Thymus (tissue), 14 donors: Measurements from ENCODE around the gene COL2A1. TPM values are rescaled to one million over a fixed set of nuclear protein-coding genes. Genes with fewer than 3 reads are reported as not detected.

Experiments
- DNase-seq, 9 donors: peaks; one replicate each; pipeline ENCODE4 v3.0.0-alpha.2; 2013; ENCODE audit warnings: low spot score in 9 of 9, low read depth in 6 of 9, missing footprints in 1 of 9
- H3K27ac ChIP-seq, 2 donors: one replicate each; pipeline ENCODE4 v1.5.1; 2013; ENCODE audit warnings: control low read depth in 1 of 2, low read depth in 1 of 2, low read length in 1 of 2, mild to moderate bottlenecking in 1 of 2, moderate library complexity in 1 of 2
- H3K27me3 ChIP-seq, 2 donors: one replicate each; pipeline ENCODE4 v1.5.1; 2013; ENCODE audit warnings: low read length in 1 of 2; ENCODE audit not compliant: control insufficient read depth in 2 of 2, insufficient read depth in 1 of 2
- H3K36me3 ChIP-seq, 2 donors: one replicate each; pipeline ENCODE4 v1.5.1; 2013; ENCODE audit warnings: low read length in 1 of 2, mild to moderate bottlenecking in 1 of 2, moderate library complexity in 1 of 2; ENCODE audit not compliant: control insufficient read depth in 2 of 2, insufficient read depth in 2 of 2
- H3K4me1 ChIP-seq, 2 donors: one replicate each; pipeline ENCODE4 v1.5.1; 2013; ENCODE audit warnings: low read length in 2 of 2; ENCODE audit not compliant: control insufficient read depth in 2 of 2, insufficient read depth in 2 of 2
- H3K4me3 ChIP-seq, 2 donors: one replicate each; pipeline ENCODE4 v1.5.1; 2013; ENCODE audit warnings: low read length in 2 of 2, control low read depth in 1 of 2, mild to moderate bottlenecking in 1 of 2
- H3K9me3 ChIP-seq, 2 donors: one replicate each; pipeline ENCODE4 v1.5.1; 2013; ENCODE audit warnings: low read length in 1 of 2, mild to moderate bottlenecking in 1 of 2; ENCODE audit not compliant: control insufficient read depth in 2 of 2, insufficient read depth in 1 of 2
- WGBS: extraction: QIAGEN DNeasy Blood & Tissue Kit; methylation state at CpG from one replicate; pipeline ENCODE4 v1.1.7; 2013; 5-methylcytosine and 5-hydroxymethylcytosine counted together
- long read RNA-seq, 10 donors: transcript quantifications; one replicate each; lab custom pipeline, GENCODE V29; 2026
- polyA plus RNA-seq: library from polyadenylated mRNA; stranded (reverse); fragments of 200-250 nt; gene quantifications from one replicate; pipeline ENCODE4 v1.2.3, GENCODE V29; 2013
- total RNA-seq: library from RNA; stranded (reverse); fragments of 120-200 nt; gene quantifications from one replicate; pipeline ENCODE4 v1.2.4, GENCODE V29; 2013
- donor health status: healthy.

Gene COL2A1
- total RNA-seq = 0.47 TPM
- 0.57 TPM for polyA plus RNA-seq
- long read RNA-seq, donor 1 = 0 reads
- long read RNA-seq, donor 2 = 0 reads
- long read RNA-seq, donor 3 = 0 reads
- long read RNA-seq, donor 4 = 0 reads
- long read RNA-seq, donor 5, full-length matches to known transcripts = 1 of 1 reads
- long read RNA-seq, donor 5, partial matches to known transcripts = 0 of 1 reads
- long read RNA-seq, donor 5, other reads (novel, unspliced or antisense) = 0 of 1 reads
- long read RNA-seq, donor 6 = 0 reads
- long read RNA-seq, donor 7 = 0 reads
- long read RNA-seq, donor 8 = 0 reads
- long read RNA-seq, donor 9 = 0 reads
- long read RNA-seq, donor 10 = 0 reads

DNA sequence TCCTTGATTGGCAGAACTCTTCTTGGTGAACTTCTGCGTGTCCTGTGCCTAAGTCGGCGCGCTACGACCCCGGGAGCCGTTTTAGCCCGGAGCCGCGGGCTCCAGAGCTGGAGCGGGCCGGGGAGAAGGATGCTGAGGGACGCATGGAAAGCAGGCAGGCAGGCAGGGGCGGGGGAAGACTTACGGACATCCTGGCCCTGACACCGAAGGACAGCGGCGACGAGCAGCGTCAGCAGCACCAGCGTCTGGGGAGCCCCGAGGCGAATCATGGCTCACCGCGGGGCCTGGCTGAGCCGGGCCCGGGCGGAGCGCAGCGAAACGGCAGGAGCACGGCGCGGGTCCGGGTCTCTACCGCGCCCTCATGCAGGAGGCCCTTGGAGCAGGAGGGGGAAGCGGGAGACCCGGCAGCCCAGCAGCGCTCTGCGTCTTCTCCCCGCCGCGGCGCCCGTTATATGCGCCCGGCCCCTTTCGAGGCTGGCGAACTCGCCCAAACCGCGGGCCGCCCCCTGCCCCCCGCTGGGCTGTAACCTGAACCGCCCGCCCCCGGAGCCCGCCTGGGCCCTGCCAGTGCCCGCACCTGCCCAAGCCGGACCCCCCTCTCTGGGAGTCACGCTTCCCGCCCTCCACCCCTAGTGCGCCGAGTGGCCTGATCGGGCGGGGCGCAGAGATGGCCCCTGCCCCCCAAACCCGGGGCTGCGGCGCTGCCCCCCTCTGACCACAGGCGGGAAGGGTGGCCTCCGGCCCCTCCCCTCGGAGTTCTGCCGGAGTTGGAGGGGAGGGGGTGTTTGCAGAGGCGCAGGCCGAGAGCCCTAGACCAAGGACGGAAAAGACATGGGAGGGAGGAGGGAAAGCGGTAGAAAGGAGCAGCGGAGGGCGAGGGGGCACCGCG is at the start of gene COL2A1:
Gene COL2A1 (minus strand): TSS at position 424 of the 889 bp plus-strand sequence. CDS start 155 bp downstream, at position 269.
- H3K4me3 ChIP-seq = peak within 1 kb of the TSS in 1 of 2 donors; percentile 27
- H3K9me3 ChIP-seq = peaks cover 0 to 10% of the 10 kb centered on the region in 2 donors
- H3K36me3 ChIP-seq = no peaks in the 10 kb centered on the region
- peaks cover 7 to 33% of the 10 kb centered on the region in 2 donors for H3K4me1 ChIP-seq
- peaks cover 72 to 97% of the 10 kb centered on the region in 2 donors for H3K27me3 ChIP-seq
- DNase-seq = no peak
- under 1% methylated on average over 83 of the region's 83 CpGs for WGBS
- no peak within 1 kb of the TSS for H3K27ac ChIP-seq

DNA sequence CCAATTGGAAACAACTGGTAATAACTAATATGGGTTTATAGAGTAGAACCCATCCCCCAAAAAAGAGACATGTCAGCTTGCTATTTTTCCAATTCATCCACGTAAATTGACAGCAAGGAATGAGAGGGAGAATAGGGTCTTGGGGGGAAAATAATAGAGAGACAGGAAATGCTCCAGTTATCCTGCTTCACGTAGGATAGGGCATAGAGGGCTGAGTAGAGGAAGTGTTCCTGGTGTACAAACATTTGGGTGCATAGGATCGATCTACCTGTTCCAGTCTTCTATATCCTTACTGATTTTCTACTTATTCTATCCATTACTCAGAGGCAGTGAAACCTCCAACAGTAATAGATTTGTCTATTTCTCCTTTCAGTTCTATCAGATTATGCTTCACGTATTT is 49.6 kb upstream of the COL2A1 start:
- DNase-seq = no peak
- Histone ChIP-seq H3K27me3 (no peaks in the 10 kb centered on the region), H3K36me3 (peaks cover 11 to 33% of the 10 kb centered on the region in 2 donors)

DNA sequence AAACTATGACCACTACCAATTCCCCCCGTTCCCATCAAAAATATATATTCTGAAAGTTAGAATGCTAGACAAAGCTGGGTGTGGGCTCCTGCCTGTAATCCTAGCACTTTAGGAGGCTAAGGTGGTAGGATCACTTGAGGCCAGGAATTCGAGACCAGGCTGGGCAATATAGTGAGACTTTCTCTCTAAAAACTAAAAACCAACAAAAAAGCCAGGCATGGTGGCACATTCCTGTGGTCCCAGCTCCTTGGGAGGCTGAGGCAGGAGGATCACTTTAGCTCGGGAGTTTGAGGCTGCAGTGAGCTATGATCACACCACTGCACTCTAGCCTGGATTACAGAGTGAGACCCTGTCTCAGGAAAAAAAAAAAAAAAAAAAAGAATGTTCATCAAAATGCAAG is 48.8 kb upstream of the COL2A1 start:
- no peak overlapping the region for H3K4me3 ChIP-seq
- WGBS = over 99% methylated on average over 3 of the region's 3 CpGs
- no peaks in the 10 kb centered on the region for H3K4me1 ChIP-seq
- no peak for DNase-seq
- no peak overlapping the region for H3K27ac ChIP-seq
- no peaks in the 10 kb centered on the region for H3K27me3 ChIP-seq
- H3K36me3 ChIP-seq = peaks cover 11 to 37% of the 10 kb centered on the region in 2 donors
- no peaks in the 10 kb centered on the region for H3K9me3 ChIP-seq

More for the DNA sequence above, 49.6 kb upstream of the COL2A1 start:
- WGBS = 97% methylated on average over 4 of the region's 4 CpGs
- Histone ChIP-seq H3K9me3 (no peaks in the 10 kb centered on the region), H3K4me3 (no peak overlapping the region), H3K4me1 (no peaks in the 10 kb centered on the region), H3K27ac (no peak overlapping the region)

DNA sequence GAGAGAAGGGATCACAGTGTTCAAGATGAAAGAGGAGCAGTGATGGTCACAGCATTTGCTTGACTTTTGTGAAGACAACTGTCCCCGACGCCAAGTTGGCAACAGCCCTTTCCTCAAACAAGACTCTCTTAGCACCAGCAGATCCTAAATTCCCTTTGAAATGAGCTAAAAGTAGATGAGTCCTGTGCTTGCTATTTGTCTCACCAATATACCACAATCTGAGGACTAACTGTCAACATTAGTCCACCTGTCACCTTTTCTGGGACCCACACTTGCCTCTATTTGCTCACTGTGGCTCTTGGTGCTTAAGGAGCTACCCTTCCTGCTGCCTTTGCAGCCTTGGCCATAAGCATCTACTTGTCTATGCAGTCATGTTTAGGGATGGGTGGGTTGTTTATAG is 47.4 kb upstream of the COL2A1 start:
- H3K27ac ChIP-seq = no peak overlapping the region
- peaks cover 19 to 50% of the 10 kb centered on the region in 2 donors for H3K36me3 ChIP-seq
- WGBS = 99% methylated on average over 2 of the region's 2 CpGs
- H3K4me3 ChIP-seq = no peak overlapping the region
- no peaks in the 10 kb centered on the region for H3K4me1 ChIP-seq
- DNase-seq = no peak
- H3K27me3 ChIP-seq = no peaks in the 10 kb centered on the region
- no peaks in the 10 kb centered on the region for H3K9me3 ChIP-seq

DNA sequence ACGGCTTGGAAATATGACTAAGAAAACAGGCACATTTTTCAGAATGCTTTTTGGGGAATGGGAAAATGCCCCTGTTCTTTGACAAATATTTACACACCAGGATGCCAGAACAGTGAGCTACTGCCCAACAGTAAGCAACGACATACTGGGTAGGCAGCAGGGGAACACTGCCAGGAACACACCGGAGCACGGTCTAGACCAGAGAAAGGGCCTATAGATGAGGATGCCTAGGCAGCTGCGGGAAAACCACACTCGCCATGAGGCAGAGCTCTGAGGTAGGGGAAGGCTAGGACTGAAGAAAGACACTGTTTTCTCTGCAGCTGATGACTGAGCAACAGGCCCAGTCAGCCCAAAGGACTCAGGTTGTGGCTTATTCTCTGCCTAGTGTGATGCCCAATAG is 45.9 kb upstream of the COL2A1 start:
- WGBS = 97% methylated on average over 6 of the region's 6 CpGs
- Histone ChIP-seq H3K27me3 (no peaks in the 10 kb centered on the region), H3K36me3 (peaks cover 32 to 63% of the 10 kb centered on the region in 2 donors), H3K4me3 (no peak overlapping the region), H3K27ac (no peak overlapping the region), H3K4me1 (no peaks in the 10 kb centered on the region), H3K9me3 (no peaks in the 10 kb centered on the region)
- no peak for DNase-seq

DNA sequence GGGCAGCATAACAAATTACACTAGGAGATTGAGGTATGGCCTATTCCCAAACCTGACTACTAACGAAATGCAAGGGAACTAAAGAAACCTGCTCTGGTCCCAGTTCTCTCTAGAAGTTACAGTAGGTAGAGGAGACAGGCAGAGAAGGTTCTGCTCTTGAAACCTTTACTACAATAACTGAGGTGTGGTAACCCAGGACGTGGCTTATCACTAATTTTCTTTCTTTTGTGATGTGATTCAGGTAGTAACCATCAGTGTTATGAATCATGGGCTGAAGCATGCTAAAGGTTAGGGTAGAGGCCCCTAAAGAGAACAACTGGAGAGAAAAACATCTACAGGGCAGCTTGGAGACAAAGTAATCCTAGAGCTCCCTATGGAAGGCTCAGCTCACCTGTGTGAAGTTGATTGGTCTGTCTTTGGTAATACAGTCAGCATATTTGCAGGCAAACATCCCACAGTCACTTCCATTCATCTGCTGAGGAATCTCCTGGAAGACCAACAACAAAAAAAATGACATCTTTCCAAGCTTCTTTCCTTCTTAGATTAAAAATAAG is 41.8 kb upstream of the COL2A1 start:
- peaks cover 42 to 80% of the 10 kb centered on the region in 2 donors for H3K36me3 ChIP-seq
- no peak overlapping the region for H3K27ac ChIP-seq
- no peaks in the 10 kb centered on the region for H3K9me3 ChIP-seq
- WGBS = 98% methylated on average over 2 of the region's 2 CpGs
- H3K4me3 ChIP-seq = no peak overlapping the region
- no peaks in the 10 kb centered on the region for H3K4me1 ChIP-seq
- no peaks in the 10 kb centered on the region for H3K27me3 ChIP-seq
- DNase-seq = no peak

DNA sequence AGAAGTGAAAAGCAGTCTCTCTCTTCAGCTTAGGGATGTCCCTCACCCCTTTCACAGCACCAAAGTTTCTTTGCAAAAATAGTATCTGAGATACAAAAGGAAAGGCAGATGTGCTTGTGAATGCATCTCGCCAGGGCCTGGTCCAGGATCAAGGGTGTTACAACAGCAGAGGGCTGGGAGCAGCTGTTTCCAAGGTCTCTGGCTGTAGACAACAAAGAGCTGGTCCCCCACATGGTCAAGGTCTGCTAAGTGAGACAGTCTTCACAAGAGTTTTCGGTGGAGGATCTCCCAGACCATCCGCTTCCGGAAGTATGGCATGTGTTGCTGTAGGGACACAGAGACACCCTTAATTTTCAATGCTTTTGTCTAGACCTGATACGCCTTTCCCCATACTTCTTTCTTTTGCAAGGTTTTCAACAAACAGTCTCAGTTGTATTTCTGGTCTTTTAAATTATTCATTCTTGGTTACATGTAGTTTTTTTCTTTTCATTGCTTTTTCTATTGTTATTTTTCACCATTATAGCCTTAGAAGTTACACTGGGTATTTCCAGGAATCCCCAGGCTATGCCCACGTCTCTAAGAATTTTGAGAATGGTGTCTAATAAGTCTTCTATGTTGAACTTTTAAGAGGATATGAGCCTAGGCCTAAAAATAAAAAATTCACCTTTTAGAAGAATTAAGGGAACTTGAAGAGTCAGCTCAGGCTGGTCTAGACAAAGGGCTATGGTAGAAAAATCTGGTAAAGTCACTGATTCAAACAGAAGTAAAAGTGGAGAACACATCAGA is 41.0 kb upstream of the COL2A1 start:
- WGBS = 98% methylated on average over 6 of the region's 6 CpGs
- no peak for DNase-seq
- H3K4me3 ChIP-seq = no peak overlapping the region
- H3K36me3 ChIP-seq = peaks cover 35 to 76% of the 10 kb centered on the region in 2 donors
- no peaks in the 10 kb centered on the region for H3K4me1 ChIP-seq
- no peaks in the 10 kb centered on the region for H3K27me3 ChIP-seq
- no peak overlapping the region for H3K27ac ChIP-seq
- H3K9me3 ChIP-seq = no peaks in the 10 kb centered on the region

DNA sequence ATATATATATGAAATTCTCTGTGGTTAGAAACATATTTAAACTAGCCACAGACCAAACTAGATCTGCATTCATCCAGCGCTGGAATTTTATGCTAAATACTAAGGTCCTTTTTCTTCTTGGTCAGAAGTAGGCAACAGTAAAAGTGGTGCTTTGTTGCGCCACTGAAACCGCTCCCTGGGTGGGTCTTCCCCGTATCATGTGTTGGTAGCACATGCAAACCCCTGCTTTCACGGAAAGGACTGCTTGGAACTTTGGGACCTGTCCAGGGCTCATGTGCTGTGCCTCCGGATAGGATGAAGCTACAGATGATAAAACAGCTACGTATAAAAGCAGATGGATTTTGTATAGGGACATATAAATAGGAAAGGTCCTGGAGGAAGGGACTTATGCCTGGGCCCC is 40.1 kb upstream of the COL2A1 start:
- Histone ChIP-seq H3K27me3 (no peaks in the 10 kb centered on the region), H3K9me3 (no peaks in the 10 kb centered on the region), H3K36me3 (peaks cover 31 to 68% of the 10 kb centered on the region in 2 donors), H3K4me1 (no peaks in the 10 kb centered on the region), H3K4me3 (no peak overlapping the region), H3K27ac (no peak overlapping the region)
- WGBS = 98% methylated on average over 7 of the region's 7 CpGs
- DNase-seq = no peak
